ENCODE results near the gene INO80B.

- TF ChIP-seq CTCF (IDR thresholded peaks at IDR 0.05; ENCODE audit: poor library complexity, severe bottlenecking) (no peak), MXI1 (conservative IDR thresholded peaks at IDR 0.05; ENCODE audit: poor library complexity, severe bottlenecking) (no peak), POLR2AphosphoS5 (IDR thresholded peaks at IDR 0.05) (no peak), EZH2 (IDR thresholded peaks at IDR 0.05; ENCODE audit: borderline replicate concordance, insufficient read depth, low read length, poor library complexity, severe bottlenecking) (no peak), RAD21 (conservative IDR thresholded peaks at IDR 0.05) (no peak), EP300 (conservative IDR thresholded peaks at IDR 0.05; ENCODE audit: poor library complexity, severe bottlenecking) (no peak)
Measured at GRCh38 chr2:74481961-74482800, 27.3 kb downstream of the INO80B start.

Data from neural cell (in vitro differentiated cells).